GM12878 (cell line): ENCODE data around the gene RO60. TPM values are rescaled to one million over a fixed set of nuclear protein-coding genes. Genes with fewer than 3 reads are reported as not detected.

Experiments used
- CHD1 ChIP-seq: IDR thresholded peaks from 2 replicates; pipeline ENCODE4 v1.6.1; 2012; ENCODE audit warnings: low read depth, low read length, improper control_type of control experiment
- MXI1 ChIP-seq: fragments of 150-350 bp; IDR thresholded peaks from 2 replicates; pipeline ENCODE4 v1.6.1; 2011; ENCODE audit warnings: low read depth, mild to moderate bottlenecking, inconsistent platforms, low read length, improper control_type of control experiment
- POLR2AphosphoS5 ChIP-seq: IDR thresholded peaks from 2 replicates; pipeline ENCODE4 v1.6.1; 2011; ENCODE audit warnings: mild to moderate bottlenecking, low read length, inconsistent platforms
- RBBP5 ChIP-seq: fragments of 200-600 bp; sonication (generic); conservative IDR thresholded peaks from 2 replicates; pipeline ENCODE4 v1.6.1; 2016
- STAT3 ChIP-seq: IDR thresholded peaks from 2 replicates; pipeline ENCODE4 v1.6.1; 2011; ENCODE audit warnings: low read depth, low read length, improper control_type of control experiment
- ZBTB40 ChIP-seq: fragments of 450-650 bp; IDR thresholded peaks from 2 replicates; pipeline ENCODE4 v1.6.1; 2016; ENCODE audit warnings: mild to moderate bottlenecking, moderate library complexity, borderline replicate concordance
- ZSCAN29 ChIP-seq: fragments of 450-650 bp; IDR thresholded peaks from 2 replicates; pipeline ENCODE4 v1.6.1; 2017; ENCODE audit warnings: mild to moderate bottlenecking, moderate library complexity
- polyA plus RNA-seq, 11 experiments: library from polyadenylated mRNA; depleted of rRNA in 4 of 11; unstranded in 6 of 11; stranded (reverse) in 5 of 11; fragments of >200 nt; fragmentation: Nextera tagmentation in 4 of 11; fragmentation: Illumina TruSeq in 1 of 11; extraction: Ambion mirVana in 4 of 11; extraction: Trizol in 1 of 11; gene quantifications; 1 replicate in 1 of 11; 2 replicates in 10 of 11; pipeline versions ENCODE4 v1.2.1 to v1.2.3, GENCODE V29; 2011 to 2016; ENCODE audit warnings: inconsistent platforms in 2 of 11, missing spikeins in 2 of 11, low read depth in 1 of 11
- total RNA-seq, 4 experiments: library from RNA; depleted of rRNA in 3 of 4; stranded (reverse); fragments of >200 nt in 3 of 4; fragmentation: Illumina TruSeq in 1 of 4; extraction: Trizol in 1 of 4; gene quantifications; 2 replicates each; pipeline versions ENCODE4 v1.2.1 to v1.2.3, GENCODE V29; 2013 to 2021

Gene RO60
- total and polyA plus RNA-seq, 10 of the 15 experiments (the other 5 are each of a cell fraction or from before 2014, with no cell fraction given): 21.1 to 143 (median 83.1) TPM

GRCh38 chr1:193103759-193104501 lies 44.5 kb downstream of the RO60 start (continued):
- TF ChIP-seq STAT3 (no peak), CHD1 (no peak), RBBP5 (no peak), ZSCAN29 (no peak), MXI1 (no peak), POLR2AphosphoS5 (no peak), ZBTB40 (no peak)
